Gastrocnemius medialis (tissue), 4 donors: ENCODE results near the gene MEDAG. TPM values are rescaled to one million over a fixed set of nuclear protein-coding genes. Genes with fewer than 3 reads are reported as not detected.

Experiments used
- ATAC-seq, 2 donors: fragments of 150-250 bp; one replicate each; pipeline ENCODE4 v1.9.1; 2016
- DNase-seq, 2 donors: peaks; one replicate each; pipeline ENCODE4 v3.0.0-alpha.2; 2019
- H3K27ac ChIP-seq, 4 donors: fragments of 200-600 bp; sonication (generic); 1 replicate in 1 of 4; 2 replicates in 3 of 4; pipeline ENCODE4 v1.5.1; 2016 to 2018; ENCODE audit warnings: mild to moderate bottlenecking in 2 of 4, moderate library complexity in 1 of 4
- H3K27me3 ChIP-seq, 3 donors: fragments of 200-600 bp; sonication (generic) in 2 of 3; 1 replicate in 1 of 3; 2 replicates in 2 of 3; pipeline versions ENCODE4 v1.5.1 to v1.6.0; 2016 to 2019; ENCODE audit warnings: mild to moderate bottlenecking in 1 of 3, moderate library complexity in 1 of 3
- H3K36me3 ChIP-seq, 2 donors: fragments of 200-600 bp; sonication (generic) in 1 of 2; one replicate each; pipeline ENCODE4 v1.5.1; 2017 to 2018
- H3K4me1 ChIP-seq, 2 donors: fragments of 200-600 bp; sonication (generic) in 1 of 2; one replicate each; pipeline ENCODE4 v1.5.1; 2016 to 2017; ENCODE audit warnings: mild to moderate bottlenecking in 2 of 2
- H3K4me3 ChIP-seq, 4 donors: fragments of 200-600 bp; sonication (generic) in 3 of 4; 1 replicate in 1 of 4; 2 replicates in 3 of 4; pipeline ENCODE4 v1.5.1; 2016 to 2019; ENCODE audit warnings: mild to moderate bottlenecking in 2 of 4
- H3K9me3 ChIP-seq, 3 donors: fragments of 200-600 bp; sonication (generic) in 2 of 3; 1 replicate in 1 of 3; 2 replicates in 2 of 3; pipeline ENCODE4 v1.5.1; 2016 to 2019
- POLR2A ChIP-seq, 2 donors: fragments of 450-650 bp; IDR thresholded peaks; one replicate each; pipeline ENCODE4 v1.6.1; 2017; ENCODE audit warnings: antibody characterized with exemption in 2 of 2, mild to moderate bottlenecking in 2 of 2, moderate library complexity in 2 of 2
- in situ Hi-C, 4 donors: fragments of 200-750 bp; cut with MboI; loops; one replicate each; pipeline versions ENCODE4 v1.15.0 to v1.8.0; 2017; ENCODE audit warnings: low sequenced_read_pairs in 4 of 4
- intact Hi-C: fragments of 100-400 bp; cut with DNase I; formaldehyde crosslinking; loops from one replicate; pipeline ENCODE4 v1.15.1; 2023; ENCODE audit warnings: low total_unique reads
- total RNA-seq, 4 donors: library from RNA; depleted of rRNA; stranded (reverse); fragments of >200 nt; gene quantifications; one replicate each; pipeline versions ENCODE4 v1.1.0 to v1.2.3, GENCODE V29; 2016
- TF ChIP-seq, protein P1 (sequence below), 5 experiments: fragments of 450-650 bp in 3 of 5; fragments of 200-600 bp in 2 of 5; sonication (generic) in 2 of 5; IDR thresholded peaks in 4 of 5; conservative IDR thresholded peaks in 1 of 5; 1 replicate in 4 of 5; 2 replicates in 1 of 5; pipeline ENCODE4 v1.5.1; 2016 to 2019; ENCODE audit warnings: antibody characterized with exemption in 5 of 5, mild to moderate bottlenecking in 3 of 5, moderate library complexity in 3 of 5

MEDAG gene
- total RNA-seq, 4 donors from 2014 or later: 12.8 to 37.7 (median 23.3) TPM

DNA sequence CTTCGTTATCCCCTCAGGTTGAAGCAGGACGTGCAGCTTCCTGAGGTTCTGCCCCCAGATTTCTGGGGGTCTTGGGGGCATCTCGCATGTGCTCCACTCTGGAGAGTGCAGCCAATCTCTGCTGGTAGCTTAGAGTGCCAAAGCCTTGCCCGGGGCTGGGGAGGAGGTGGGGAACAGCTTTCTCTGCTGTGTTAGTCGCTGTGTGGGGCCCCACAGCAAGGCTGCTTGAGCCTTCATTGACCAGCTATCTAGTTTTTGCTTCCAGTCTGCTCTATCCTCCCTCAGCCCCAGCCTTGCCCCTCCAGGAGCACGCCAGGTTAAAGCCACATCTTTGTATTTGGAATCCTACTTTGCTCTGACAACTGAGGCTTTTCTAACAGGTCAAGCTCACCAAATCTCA, 32.0 kb upstream of the MEDAG start:
- ATAC-seq (no peak), DNase-seq (no peak)
- Histone ChIP-seq H3K4me3 (no peak overlapping the region), H3K27ac (no peak overlapping the region), H3K27me3 (no peaks in the 10 kb centered on the region), H3K4me1 (peaks cover 0 to 4% of the 10 kb centered on the region in 2 donors), H3K36me3 (no peaks in the 10 kb centered on the region), H3K9me3 (no peaks in the 10 kb centered on the region)
- intact Hi-C loops (no loop called here), in situ Hi-C loops (no loop called here)
- TF ChIP-seq, protein P1, sequence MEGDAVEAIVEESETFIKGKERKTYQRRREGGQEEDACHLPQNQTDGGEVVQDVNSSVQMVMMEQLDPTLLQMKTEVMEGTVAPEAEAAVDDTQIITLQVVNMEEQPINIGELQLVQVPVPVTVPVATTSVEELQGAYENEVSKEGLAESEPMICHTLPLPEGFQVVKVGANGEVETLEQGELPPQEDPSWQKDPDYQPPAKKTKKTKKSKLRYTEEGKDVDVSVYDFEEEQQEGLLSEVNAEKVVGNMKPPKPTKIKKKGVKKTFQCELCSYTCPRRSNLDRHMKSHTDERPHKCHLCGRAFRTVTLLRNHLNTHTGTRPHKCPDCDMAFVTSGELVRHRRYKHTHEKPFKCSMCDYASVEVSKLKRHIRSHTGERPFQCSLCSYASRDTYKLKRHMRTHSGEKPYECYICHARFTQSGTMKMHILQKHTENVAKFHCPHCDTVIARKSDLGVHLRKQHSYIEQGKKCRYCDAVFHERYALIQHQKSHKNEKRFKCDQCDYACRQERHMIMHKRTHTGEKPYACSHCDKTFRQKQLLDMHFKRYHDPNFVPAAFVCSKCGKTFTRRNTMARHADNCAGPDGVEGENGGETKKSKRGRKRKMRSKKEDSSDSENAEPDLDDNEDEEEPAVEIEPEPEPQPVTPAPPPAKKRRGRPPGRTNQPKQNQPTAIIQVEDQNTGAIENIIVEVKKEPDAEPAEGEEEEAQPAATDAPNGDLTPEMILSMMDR (IDR thresholded peaks at IDR 0.05 in 4 of 5, conservative IDR thresholded peaks at IDR 0.05 in 1 of 5): no peak
- TF ChIP-seq POLR2A (IDR thresholded peaks at IDR 0.05): no peak

DNA sequence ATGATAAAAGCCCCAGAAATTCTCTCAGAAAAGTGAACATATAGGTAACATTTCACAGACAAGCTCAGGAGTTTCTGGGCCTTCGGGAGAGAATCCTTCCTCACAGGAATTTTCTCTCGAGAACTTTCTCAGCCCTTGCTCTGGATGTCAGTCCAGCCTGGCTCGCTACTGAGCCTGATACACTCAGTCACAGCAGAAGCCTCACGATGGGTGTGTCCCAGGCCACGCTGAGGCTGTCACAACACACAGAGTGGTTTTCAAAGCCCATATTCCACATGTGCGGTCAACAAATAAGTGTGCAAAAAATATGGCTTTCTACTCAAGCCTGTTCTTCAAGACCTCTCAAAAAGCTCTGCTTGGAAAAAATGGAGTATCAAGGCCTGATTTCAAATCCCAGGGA, 31.5 kb upstream of the MEDAG start:
- no peaks in the 10 kb centered on the region for H3K36me3 ChIP-seq
- intact Hi-C loops (no loop called here), in situ Hi-C loops (no loop called here)
- ATAC-seq (no peak), DNase-seq (no peak)
- H3K4me1 ChIP-seq: peaks cover 0 to 4% of the 10 kb centered on the region in 2 donors
- no peak overlapping the region for H3K27ac ChIP-seq
- H3K4me3 ChIP-seq: no peak overlapping the region
- no peaks in the 10 kb centered on the region for H3K9me3 ChIP-seq
- TF ChIP-seq POLR2A (IDR thresholded peaks at IDR 0.05): no peak
- TF ChIP-seq, protein P1 (IDR thresholded peaks at IDR 0.05 in 4 of 5, conservative IDR thresholded peaks at IDR 0.05 in 1 of 5): no peak
- H3K27me3 ChIP-seq: no peaks in the 10 kb centered on the region

DNA sequence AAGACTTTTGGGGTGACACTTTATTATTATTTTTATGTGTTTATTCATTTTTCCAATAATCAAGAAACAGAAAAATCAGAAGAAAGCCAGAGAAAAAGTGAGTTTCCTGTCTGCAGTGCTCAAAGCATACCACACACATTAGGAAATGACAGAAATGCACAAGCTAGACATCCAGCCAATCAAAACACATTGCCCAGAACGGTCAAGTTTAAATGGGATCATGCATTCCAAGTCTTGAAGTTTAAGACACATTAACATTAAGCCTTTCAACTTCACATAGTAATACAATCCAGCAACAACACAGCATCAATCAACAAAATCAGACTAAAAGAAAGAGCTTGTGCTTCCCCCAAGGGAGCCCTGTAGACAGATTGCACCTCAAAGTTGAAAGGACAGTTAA, 28.7 kb upstream of the MEDAG start:
- Histone ChIP-seq H3K4me3 (no peak overlapping the region), H3K9me3 (no peaks in the 10 kb centered on the region), H3K4me1 (peaks cover 0 to 1% of the 10 kb centered on the region in 2 donors), H3K27ac (no peak overlapping the region), H3K27me3 (no peaks in the 10 kb centered on the region), H3K36me3 (no peaks in the 10 kb centered on the region)
- TF ChIP-seq POLR2A (IDR thresholded peaks at IDR 0.05): no peak
- TF ChIP-seq, protein P1 (IDR thresholded peaks at IDR 0.05 in 4 of 5, conservative IDR thresholded peaks at IDR 0.05 in 1 of 5): no peak
- in situ Hi-C loops (no loop called here), intact Hi-C loops (no loop called here)
- ATAC-seq (no peak), DNase-seq (no peak)

DNA sequence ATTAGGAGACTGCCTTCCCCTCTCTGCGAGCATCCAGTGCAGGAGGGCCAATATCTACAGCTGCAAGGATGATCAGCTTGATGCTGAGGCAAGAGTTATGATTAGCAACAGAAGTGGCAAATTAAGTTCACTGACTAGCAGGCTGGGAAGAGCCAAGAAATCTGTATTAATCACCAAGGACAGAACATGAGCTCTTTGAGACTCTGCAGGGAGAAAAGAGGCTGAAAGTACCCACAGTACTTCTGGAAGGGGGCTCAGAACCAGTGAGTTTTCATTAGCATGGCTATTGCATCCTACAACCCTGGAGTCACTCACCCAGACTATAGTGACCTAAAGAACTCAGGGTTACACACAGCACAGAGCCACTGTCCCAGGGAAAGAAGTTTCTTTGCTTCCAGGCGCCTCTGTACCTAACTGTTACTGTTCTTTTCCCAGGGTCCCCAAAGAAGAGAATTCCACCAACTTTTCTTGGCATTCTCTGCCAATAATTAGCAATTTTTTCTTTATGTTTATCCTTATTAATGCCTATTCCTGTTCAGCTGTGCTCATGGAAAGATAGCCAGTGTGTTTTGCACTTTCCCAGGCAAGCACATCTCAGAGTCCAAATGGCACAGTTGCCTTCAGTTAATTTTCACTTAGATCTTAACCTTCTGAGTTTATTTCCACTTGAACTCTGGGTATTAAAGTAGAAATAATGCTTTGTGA, 25.8 kb upstream of the MEDAG start:
- Histone ChIP-seq H3K36me3 (no peaks in the 10 kb centered on the region), H3K4me1 (no peaks in the 10 kb centered on the region), H3K4me3 (no peak overlapping the region), H3K27me3 (no peaks in the 10 kb centered on the region), H3K27ac (peak overlapping the region; percentile 59 to 63 (median 62)), H3K9me3 (no peaks in the 10 kb centered on the region)
- DNase-seq (no peak), ATAC-seq (peak; percentile 52 to 54)
- TF ChIP-seq, protein P1 (IDR thresholded peaks at IDR 0.05 in 4 of 5, conservative IDR thresholded peaks at IDR 0.05 in 1 of 5): no peak
- no peak for TF ChIP-seq POLR2A (IDR thresholded peaks at IDR 0.05)
- in situ Hi-C loops (no loop called here), intact Hi-C loops (no loop called here)

DNA sequence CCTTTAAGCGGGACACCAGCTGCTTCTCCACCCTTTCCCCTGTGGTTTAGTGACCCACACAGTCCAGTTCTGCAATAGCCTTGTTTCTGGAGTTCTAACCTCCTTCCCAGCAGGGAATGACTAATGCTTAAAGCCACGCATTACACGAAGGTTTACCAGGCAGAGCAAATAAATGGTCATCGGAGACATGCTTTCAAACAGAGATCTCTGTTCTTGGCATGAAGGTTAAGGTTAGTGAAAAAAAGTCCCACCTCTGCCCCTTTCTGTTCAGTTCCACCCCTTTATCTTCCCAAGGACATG, 25.3 kb upstream of the MEDAG start:
- Histone ChIP-seq H3K36me3 (no peaks in the 10 kb centered on the region), H3K27me3 (no peaks in the 10 kb centered on the region), H3K4me1 (no peaks in the 10 kb centered on the region), H3K4me3 (no peak overlapping the region), H3K27ac (peak overlapping the region; percentile 49 to 76 (median 61)), H3K9me3 (no peaks in the 10 kb centered on the region)
- DNase-seq (peak; percentile 46 to 69), ATAC-seq (peak; percentile 85 to 90)
- in situ Hi-C loops: no loop called here
- intact Hi-C loops: no loop called here
- TF ChIP-seq POLR2A (IDR thresholded peaks at IDR 0.05): no peak
- TF ChIP-seq, protein P1 (IDR thresholded peaks at IDR 0.05 in 4 of 5, conservative IDR thresholded peaks at IDR 0.05 in 1 of 5): no peak
